Kidney (tissue), 14 donors: Measurements from ENCODE around the gene PLA2G15. TPM values are rescaled to one million over a fixed set of nuclear protein-coding genes. Genes with fewer than 3 reads are reported as not detected.

ENCODE experiments used
- DNase-seq, 5 donors: peaks; one replicate each; pipeline ENCODE4 v3.0.0-alpha.2; 2013 to 2020
- FAIRE-seq: peaks from 2 replicates; lab custom pipeline; 2012; peaks lifted over from hg19 to GRCh38; lab: Jason Lieb, UNC
- H3K27ac ChIP-seq, 2 donors: one replicate each; pipeline ENCODE4 v1.7.0; 2013; ENCODE audit warnings: low read depth in 2 of 2, low read length in 2 of 2, inconsistent platforms in 1 of 2
- H3K27me3 ChIP-seq: one replicate; pipeline ENCODE4 v1.7.1; 2013; ENCODE audit warnings: low read length, inconsistent platforms; ENCODE audit not compliant: control insufficient read depth, insufficient read depth
- H3K36me3 ChIP-seq, 3 donors: one replicate each; pipeline versions ENCODE4 v1.7.0 to v1.7.1; 2013; ENCODE audit warnings: low read length in 3 of 3, control low read depth in 1 of 3, inconsistent platforms in 1 of 3; ENCODE audit not compliant: insufficient read depth in 3 of 3, control insufficient read depth in 2 of 3
- H3K4me1 ChIP-seq, 3 donors: one replicate each; pipeline versions ENCODE4 v1.7.0 to v1.7.1; 2013; ENCODE audit warnings: low read length in 3 of 3, inconsistent platforms in 1 of 3, low read depth in 1 of 3; ENCODE audit not compliant: control insufficient read depth in 2 of 3, insufficient read depth in 2 of 3
- H3K4me3 ChIP-seq, 3 donors: one replicate each; pipeline versions ENCODE4 v1.7.0 to v1.8.1; 2013; ENCODE audit warnings: low read length in 3 of 3, control low read depth in 1 of 3, inconsistent platforms in 1 of 3
- H3K9ac ChIP-seq, 3 donors: one replicate each; pipeline versions ENCODE4 v1.7.0 to v1.7.1; 2013; ENCODE audit warnings: low read length in 3 of 3, control low read depth in 1 of 3, inconsistent platforms in 1 of 3
- H3K9me3 ChIP-seq, 3 donors: one replicate each; pipeline versions ENCODE4 v1.7.0 to v1.7.1; 2013; ENCODE audit warnings: low read length in 3 of 3, control low read depth in 1 of 3, inconsistent platforms in 1 of 3; ENCODE audit not compliant: control insufficient read depth in 2 of 3, insufficient read depth in 1 of 3
- CTCF ChIP-seq: IDR thresholded peaks from 3 replicates; pipeline ENCODE4 v1.5.1; 2012; ENCODE audit warnings: mild to moderate bottlenecking, moderate library complexity, borderline replicate concordance; ENCODE audit not compliant: insufficient read depth; ENCODE audit errors: extremely low read depth
- intact Hi-C: fragments of 100-400 bp; cut with DNase I; formaldehyde crosslinking; loops from one replicate; pipeline ENCODE4 v1.11.1; 2022
- polyA plus RNA-seq: library from polyadenylated mRNA; stranded (reverse); fragments of 350-450 nt; fragmentation: Illumina TruSeq; extraction: RNeasy Lipid Tissue Mini Kit (QIAGEN cat#74804); gene quantifications from one replicate; pipeline ENCODE4 v1.2.3, GENCODE V29; 2014; ENCODE audit warnings: low read depth, low replicate concordance; ENCODE audit not compliant: insufficient read depth
- total RNA-seq: library from RNA; stranded (reverse); fragmentation: NEBNext Ultra II Directional; extraction: Animal tissue kit (Norgen Biotek cat#: 25700); gene quantifications from one replicate; pipeline ENCODE4 v1.2.1, GENCODE V29; 2021
- donor health status: control.
- donor health status: control.
- donor health status: control.
- donor health status: control.
- donor health status: control.
- donor health status: DM: yes; HTN: yes; CAD: no.
- donor health status: Normal renal cell carcinoma (clear cell type).

Gene PLA2G15
- total and polyA plus RNA-seq, 2 donors from 2014 or later: 35.1 to 44.4 TPM

- DNase-seq (no peak), FAIRE-seq (no peak)
- Histone ChIP-seq H3K4me1 (no peaks in the 10 kb centered on the region), H3K27me3 (no peaks in the 10 kb centered on the region), H3K9ac (no peak overlapping the region), H3K36me3 (peaks cover 0 to 5% (median 0%) of the 10 kb centered on the region in 3 donors), H3K4me3 (no peak overlapping the region), H3K27ac (no peak overlapping the region), H3K9me3 (no peaks in the 10 kb centered on the region)
- intact Hi-C loops: loop anchor here (10.0 kb wide), 1 partner anchor 125 kb away; no protein-coding TSS in a partner anchor
- no peak for TF ChIP-seq CTCF
These were observed 25.3 kb upstream of the PLA2G15 start for GRCh38 chr16:68219725-68220351.

- DNase-seq (no peak), FAIRE-seq (no peak)
- H3K9me3 ChIP-seq: no peaks in the 10 kb centered on the region
- no peak for TF ChIP-seq CTCF
- no peak overlapping the region for H3K27ac ChIP-seq
- no peaks in the 10 kb centered on the region for H3K27me3 ChIP-seq
- intact Hi-C loops: no loop called here
- H3K36me3 ChIP-seq: peaks cover 0 to 4% (median 3%) of the 10 kb centered on the region in 3 donors
- peaks cover 0 to 7% (median 6%) of the 10 kb centered on the region in 3 donors for H3K4me1 ChIP-seq
- H3K9ac ChIP-seq: no peak overlapping the region
- H3K4me3 ChIP-seq: no peak overlapping the region
These were observed 22.1 kb upstream of the PLA2G15 start for GRCh38 chr16:68223072-68223471.

- H3K36me3 ChIP-seq: peaks cover 3 to 15% (median 12%) of the 10 kb centered on the region in 3 donors
- H3K9ac ChIP-seq: no peak overlapping the region
- no peak for TF ChIP-seq CTCF
- intact Hi-C loops: no loop called here
- H3K4me3 ChIP-seq: no peak overlapping the region
- no peak for DNase-seq
- no peaks in the 10 kb centered on the region for H3K27me3 ChIP-seq
- H3K9me3 ChIP-seq: no peaks in the 10 kb centered on the region
- H3K27ac ChIP-seq: no peak overlapping the region
- FAIRE-seq: no peak
- peaks cover 0 to 12% (median 6%) of the 10 kb centered on the region in 3 donors for H3K4me1 ChIP-seq
These were observed 19.1 kb upstream of the PLA2G15 start for GRCh38 chr16:68226116-68226515.
